PC-3 (cell line): Measurements from ENCODE around the gene MYO5C. TPM values are rescaled to one million over a fixed set of nuclear protein-coding genes. Genes with fewer than 3 reads are reported as not detected.

Experiments
- ATAC-seq: fragments of 200-7000 bp; cut with Tn5 transposase; 2 replicates; pipeline ENCODE4 v1.9.1; 2020; ENCODE audit warnings: mild to moderate bottlenecking, moderate library complexity
- BruUV-seq: library from RNA; stranded (reverse); fragments of 400-500 nt; replicated peaks from 2 replicates; lab custom pipeline; 2021; lab: Mats Ljungman, UMichigan
- CTCF ChIA-PET: fragments of 300-600 bp; sonication (Branson Sonifier 250); formaldehyde crosslinking; loops from one replicate; lab custom pipeline; 2022; ENCODE audit warnings: antibody characterized with exemption; lab: Charles Lee
- POLR2A ChIA-PET: fragments of 300-600 bp; sonication (Branson Sonifier 250); formaldehyde crosslinking; loops from one replicate; lab custom pipeline; 2022; ENCODE audit warnings: antibody characterized with exemption; ENCODE audit not compliant: unreplicated experiment; lab: Charles Lee
- DNase-seq: peaks from one replicate; pipeline ENCODE4 v3.0.0-alpha.2; 2015
- H2AFZ ChIP-seq: fragments of 300-600 bp; sonication (generic); 2 replicates; pipeline ENCODE4 v1.6.0; 2016; ENCODE audit warnings: antibody characterized with exemption, low read length
- H3F3A ChIP-seq: fragments of 300-600 bp; sonication (generic); one replicate; pipeline ENCODE4 v1.6.0; 2017; ENCODE audit warnings: antibody characterized with exemption, low read length, control low read depth, mild to moderate bottlenecking; ENCODE audit not compliant: unreplicated experiment
- H3K27ac ChIP-seq: fragments of 300-600 bp; sonication (generic); 2 replicates; pipeline ENCODE4 v1.5.1; 2016; ENCODE audit warnings: mild to moderate bottlenecking, low read length
- H3K27me3 ChIP-seq: fragments of 300-600 bp; sonication (generic); 2 replicates; pipeline ENCODE4 v1.6.1; 2016; ENCODE audit warnings: low read length, mixed read lengths
- H3K36me3 ChIP-seq: fragments of 300-600 bp; sonication (generic); 2 replicates; pipeline ENCODE4 v1.6.1; 2016; ENCODE audit warnings: low read depth, mixed run types, low read length, mixed read lengths
- H3K4me1 ChIP-seq: fragments of 300-600 bp; sonication (generic); 2 replicates; pipeline ENCODE4 v1.5.1; 2016; ENCODE audit warnings: low read length; ENCODE audit not compliant: insufficient read depth
- H3K4me2 ChIP-seq: fragments of 300-600 bp; sonication (generic); 2 replicates; pipeline ENCODE4 v1.6.0; 2016; ENCODE audit warnings: low read length
- H3K4me3 ChIP-seq: fragments of 300-600 bp; sonication (generic); 2 replicates; pipeline ENCODE4 v1.5.1; 2016; ENCODE audit warnings: mild to moderate bottlenecking, low read length, mixed read lengths
- H3K79me2 ChIP-seq: fragments of 300-600 bp; sonication (generic); 2 replicates; pipeline ENCODE4 v1.6.1; 2017; ENCODE audit warnings: low read length, mixed read lengths
- H3K9ac ChIP-seq: fragments of 300-600 bp; sonication (generic); 2 replicates; pipeline ENCODE4 v1.6.0; 2016; ENCODE audit warnings: mild to moderate bottlenecking, low read length
- H3K9me2 ChIP-seq: fragments of 300-600 bp; sonication (generic); replicated peaks from 2 replicates; pipeline ENCODE4 v1.6.1; 2016; ENCODE audit warnings: mixed run types, low read length, mixed read lengths
- H3K9me3 ChIP-seq: fragments of 300-600 bp; sonication (generic); 2 replicates; pipeline ENCODE4 v1.6.1; 2016; ENCODE audit warnings: low read length, mixed read lengths
- H4K20me1 ChIP-seq: fragments of 300-600 bp; sonication (generic); 2 replicates; pipeline ENCODE4 v1.6.1; 2016; ENCODE audit warnings: low read length, mixed read lengths
- CTCF ChIP-seq: fragments of 300-600 bp; sonication (generic); conservative IDR thresholded peaks from 2 replicates; pipeline ENCODE4 v1.5.1; 2017; ENCODE audit warnings: antibody characterized with exemption, low read depth, mild to moderate bottlenecking, low read length
- EZH2 ChIP-seq: fragments of 300-600 bp; sonication (generic); IDR thresholded peaks from one replicate; pipeline ENCODE4 v1.6.1; 2017; ENCODE audit warnings: antibody characterized with exemption, mild to moderate bottlenecking, low read length; ENCODE audit not compliant: unreplicated experiment
- EZH2phosphoT487 ChIP-seq: fragments of 300-600 bp; sonication (generic); IDR thresholded peaks from 2 replicates; pipeline ENCODE4 v1.6.1; 2018; ENCODE audit warnings: mild to moderate bottlenecking, antibody characterized with exemption, low read length, borderline replicate concordance
- intact Hi-C: fragments of 100-400 bp; cut with micrococcal nuclease; formaldehyde crosslinking; loops from 2 replicates; pipeline ENCODE4 v1.9.0; 2023
- total RNA-seq: library from RNA; depleted of rRNA; stranded (reverse); fragments of >200 nt; gene quantifications from 2 replicates; pipeline ENCODE4 v1.2.3, GENCODE V29; 2014

MYO5C gene
- total RNA-seq, 1 experiment from 2014 or later: 17.7 TPM

DNA sequence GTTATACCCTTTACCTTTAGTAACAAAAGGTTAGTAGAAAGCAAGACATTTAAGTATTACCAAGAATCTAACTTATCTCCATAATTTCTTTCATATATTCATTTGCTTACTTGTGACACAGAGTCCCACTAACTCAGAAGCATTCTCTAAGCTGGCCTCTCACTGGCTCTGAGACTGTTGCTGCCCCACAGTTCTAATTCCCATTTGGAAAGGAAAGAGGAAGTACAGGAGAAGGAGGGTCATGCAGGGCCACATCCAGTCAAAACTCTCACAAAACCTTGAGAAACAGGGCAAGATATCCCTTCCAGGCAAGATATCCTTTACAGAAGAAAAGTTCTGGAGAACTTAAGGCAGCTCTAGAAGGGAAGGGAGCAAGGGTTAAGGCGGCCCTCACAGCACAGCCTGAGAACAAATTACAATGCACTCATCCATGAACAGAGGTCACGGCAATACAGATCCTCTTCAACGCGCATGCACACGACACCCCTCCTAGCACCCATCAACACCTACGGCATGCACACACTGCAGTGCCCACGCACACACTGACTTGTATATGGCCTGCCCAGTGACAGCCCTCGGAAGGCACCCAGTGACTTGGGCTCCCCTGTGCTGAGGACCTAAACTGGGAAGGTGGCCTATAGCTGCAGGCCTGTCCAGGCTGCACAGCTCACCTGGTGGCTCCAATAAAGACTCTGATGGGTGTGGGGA is 13.0 kb upstream of the MYO5C start:
- Histone ChIP-seq H3K9me3 (no peaks in the 10 kb centered on the region), H3K79me2 (no peaks in the 10 kb centered on the region), H3K9ac (no peak overlapping the region), H3K27ac (no peak overlapping the region), H3F3A (no peaks in the 10 kb centered on the region), H3K36me3 (0 out of 2 replicates have a peak, but pooled peaks cover 6% of the 10 kb centered on the region), H2AFZ (no peak overlapping the region), H3K4me1 (peaks cover 36% of the 10 kb centered on the region), H3K4me3 (no peak overlapping the region), H3K27me3 (no peaks in the 10 kb centered on the region), H3K4me2 (no peak overlapping the region), H3K9me2 (no peaks in the 10 kb centered on the region), H4K20me1 (no peaks in the 10 kb centered on the region)
- ChIA-PET CTCF (no interaction called here), POLR2A (no interaction called here)
- no peak for DNase-seq
- no TSS peak for BruUV-seq
- intact Hi-C loops: no loop called here
- TF ChIP-seq CTCF: no peak
- no peak for TF ChIP-seq EZH2phosphoT487
- no peak for TF ChIP-seq EZH2
- no peak for ATAC-seq

DNA sequence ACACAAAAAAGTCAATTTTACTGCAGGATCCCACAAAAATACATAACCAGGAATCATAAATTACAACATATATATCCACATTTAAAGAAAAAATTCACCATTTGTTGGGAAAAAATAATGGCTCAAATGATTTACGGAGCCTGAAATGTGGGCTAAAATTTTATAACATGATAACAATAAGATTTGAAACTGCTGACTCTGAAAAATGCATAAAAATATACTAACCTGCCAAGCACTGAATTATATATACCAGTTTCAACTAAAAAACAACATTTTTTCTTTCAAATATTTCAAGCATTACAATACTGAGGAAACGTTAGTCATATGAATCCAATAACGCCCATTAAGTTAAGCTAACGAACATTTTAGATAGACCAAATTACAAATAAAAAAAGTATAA is 12.2 kb upstream of the MYO5C start:
- intact Hi-C loops: no loop called here
- Histone ChIP-seq H3K4me1 (peaks cover 38% of the 10 kb centered on the region), H4K20me1 (no peaks in the 10 kb centered on the region), H3K9ac (no peak overlapping the region), H3K79me2 (no peaks in the 10 kb centered on the region), H3K4me3 (no peak overlapping the region), H3K9me3 (no peaks in the 10 kb centered on the region), H3F3A (no peaks in the 10 kb centered on the region), H3K27ac (no peak overlapping the region), H3K4me2 (no peak overlapping the region), H3K9me2 (no peaks in the 10 kb centered on the region), H2AFZ (no peak overlapping the region), H3K27me3 (no peaks in the 10 kb centered on the region), H3K36me3 (no peaks in the 10 kb centered on the region)
- ChIA-PET CTCF (no interaction called here), POLR2A (no interaction called here)
- no peak for ATAC-seq
- no TSS peak for BruUV-seq
- DNase-seq: no peak
- TF ChIP-seq EZH2phosphoT487 (no peak), EZH2 (no peak), CTCF (no peak)

- no peaks in the 10 kb centered on the region for H3K79me2 ChIP-seq
- no TSS peak for BruUV-seq
- H3F3A ChIP-seq: no peaks in the 10 kb centered on the region
- POLR2A ChIA-PET: interaction anchor here (0.5 kb wide), 1 partner anchor 18 kb away, joined by 3 read pairs; no protein-coding TSS in a partner anchor
- H2AFZ ChIP-seq: no peak overlapping the region
- intact Hi-C loops: no loop called here
- DNase-seq (peak; percentile 90), ATAC-seq (peak; percentile 98)
- CTCF ChIA-PET: no interaction called here
- H4K20me1 ChIP-seq: no peaks in the 10 kb centered on the region
- no peak for TF ChIP-seq EZH2
- TF ChIP-seq EZH2phosphoT487: no peak
- no peak for TF ChIP-seq CTCF
- H3K27ac ChIP-seq: peak overlapping the region; percentile 77
- H3K4me2 ChIP-seq: peak overlapping the region; percentile 54; the same call in 1 of the 2 replicates
- peak overlapping the region; percentile 14; the same call in 1 of the 2 replicates for H3K9ac ChIP-seq
- no peaks in the 10 kb centered on the region for H3K9me2 ChIP-seq
- no peaks in the 10 kb centered on the region for H3K36me3 ChIP-seq
- no peak overlapping the region for H3K4me3 ChIP-seq
- H3K9me3 ChIP-seq: no peaks in the 10 kb centered on the region
- no peaks in the 10 kb centered on the region for H3K27me3 ChIP-seq
- peaks cover 38% of the 10 kb centered on the region for H3K4me1 ChIP-seq
These were observed 10.7 kb upstream of the MYO5C start for GRCh38 chr15:52306270-52306669.
